HG03045 (cell line): ENCODE results near the gene ZNF236.
"Not testable (repeated sequence)": the region's sequence is repeated elsewhere in the genome, so short reads cannot be mapped to it uniquely, and the experiment has no call there.

ENCODE experiments used
- ATAC-seq: cut with Tn5 transposase; IDR thresholded peaks from one replicate; pipeline ENCODE4 v1.9.1; 2021; ENCODE audit warnings: mild to moderate bottlenecking, moderate library complexity; ENCODE audit not compliant: unreplicated experiment

Gene ZNF236

GRCh38 chr18:76985156-76985950 is 163.0 kb downstream of the ZNF236 start:
- ATAC-seq = no peak

- no peak for ATAC-seq
Observed at GRCh38 chr18:76985951-76986236, 163.5 kb downstream of the ZNF236 start.

GRCh38 chr18:76986406-76986805 is 164.0 kb downstream of the ZNF236 start:
- no peak for ATAC-seq

GRCh38 chr18:76988031-76988826 is 165.9 kb downstream of the ZNF236 start:
- no peak for ATAC-seq

- ATAC-seq = no peak
Observed at GRCh38 chr18:76988827-76989646, 166.7 kb downstream of the ZNF236 start.

DNA sequence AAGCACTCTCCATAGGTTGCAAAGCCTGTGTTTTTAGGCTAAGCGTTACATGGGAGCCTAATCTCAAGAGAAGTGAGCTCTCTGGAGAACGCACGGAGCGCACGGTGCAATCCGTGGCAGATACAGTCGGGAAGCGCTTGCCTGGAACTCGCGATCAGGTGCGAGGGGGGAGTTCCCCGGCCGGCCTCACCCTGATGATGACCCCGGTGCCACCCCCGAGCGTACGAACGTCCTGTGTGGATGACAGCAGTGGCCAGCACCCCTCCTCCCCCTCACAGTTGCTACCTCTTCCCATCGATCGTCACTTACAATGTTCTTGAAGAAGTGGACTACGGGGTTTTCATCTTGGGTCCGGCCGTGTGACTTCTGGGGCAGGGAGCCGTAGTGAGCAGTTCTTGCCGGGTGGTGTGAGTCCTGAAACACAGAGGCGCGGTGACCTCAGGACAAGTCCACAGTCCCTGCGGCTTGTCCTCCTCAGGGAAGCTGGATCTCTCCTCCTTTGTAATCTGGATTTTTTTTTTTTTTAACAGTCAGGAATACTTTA is 167.4 kb downstream of the ZNF236 start:
- no peak for ATAC-seq

DNA sequence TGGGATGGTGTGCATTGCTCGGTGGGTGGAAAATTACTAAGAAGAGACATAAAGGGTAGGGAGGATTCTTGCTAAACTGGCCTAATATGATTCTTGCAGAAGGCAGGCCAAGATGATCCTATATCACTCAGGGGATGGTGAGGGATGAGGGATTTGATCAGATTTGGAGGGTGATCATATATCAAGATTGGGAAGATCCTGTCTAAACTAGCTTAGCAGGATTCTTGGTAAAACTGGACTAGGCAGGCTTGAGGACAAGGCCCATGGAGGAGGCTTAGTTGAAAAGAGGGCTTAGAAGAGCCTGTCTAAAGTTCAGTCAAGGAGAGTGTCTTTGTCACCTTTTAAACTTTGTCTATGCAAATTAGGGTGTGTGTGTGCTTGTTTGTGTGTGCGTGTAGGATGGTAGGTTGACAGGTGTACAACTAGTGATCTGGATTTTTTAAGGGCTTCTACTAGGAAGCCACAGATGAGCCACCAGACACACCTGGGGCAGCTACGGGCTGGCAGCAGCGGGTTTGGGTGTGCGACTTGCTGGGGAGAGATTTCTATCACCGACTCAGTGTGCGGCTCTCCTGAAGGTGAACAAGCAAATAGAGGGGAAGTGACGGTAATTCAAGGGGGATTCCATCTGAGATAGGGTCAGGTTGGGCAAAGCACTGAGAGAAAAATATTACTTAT is 168.1 kb downstream of the ZNF236 start:
- ATAC-seq = not testable (repeated sequence)

DNA sequence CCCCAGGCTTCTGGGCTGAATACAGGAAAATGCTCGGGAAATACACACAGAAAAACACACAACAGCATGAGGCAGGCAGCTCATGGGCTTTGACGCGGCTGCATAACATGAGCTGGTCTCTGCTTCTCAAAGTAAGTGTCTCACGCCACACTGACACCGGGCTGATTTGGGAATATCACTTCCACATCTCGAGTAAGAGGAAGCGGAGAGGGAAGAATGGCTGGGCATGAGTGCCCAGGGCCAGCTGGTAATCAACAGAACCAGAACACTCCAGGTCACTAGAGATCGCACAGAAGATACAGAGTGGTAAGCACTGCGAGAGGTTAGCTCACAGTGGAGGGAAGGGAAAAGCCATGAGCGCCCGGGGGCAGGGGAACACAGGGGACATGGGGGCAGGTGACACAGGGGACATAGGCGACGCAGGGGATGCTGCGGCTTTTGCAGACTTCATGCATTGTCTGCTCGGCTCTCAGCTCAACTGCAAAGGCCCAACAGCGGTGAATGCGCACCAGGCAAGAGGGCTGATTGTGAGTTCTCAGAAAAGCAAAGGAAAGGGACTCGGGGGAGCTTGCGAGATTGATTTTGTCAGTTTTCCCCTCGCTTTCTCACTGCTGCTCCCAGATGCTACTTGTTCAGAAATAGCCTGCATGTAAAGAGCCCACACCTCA is 168.8 kb downstream of the ZNF236 start:
- ATAC-seq = no peak

- ATAC-seq = no peak
Observed at GRCh38 chr18:76992226-76993084, 170.1 kb downstream of the ZNF236 start.

DNA sequence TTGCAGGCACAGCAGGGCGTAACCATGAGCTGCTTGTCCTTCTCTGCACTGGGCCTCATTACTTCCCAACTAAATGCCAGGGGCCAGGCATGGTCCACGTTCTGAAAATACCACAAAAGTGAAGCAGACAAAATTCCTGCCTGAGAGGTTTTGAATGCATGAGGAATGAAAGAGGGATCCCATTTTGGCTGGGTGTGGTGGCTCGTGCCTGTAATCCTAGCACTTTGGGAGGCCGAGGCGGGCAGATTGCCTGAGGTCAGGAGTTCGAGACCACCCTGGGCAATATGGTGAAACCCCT is 170.7 kb downstream of the ZNF236 start:
- ATAC-seq = no peak

- no peak for ATAC-seq
Observed at GRCh38 chr18:76993573-76993972, 171.2 kb downstream of the ZNF236 start.

DNA sequence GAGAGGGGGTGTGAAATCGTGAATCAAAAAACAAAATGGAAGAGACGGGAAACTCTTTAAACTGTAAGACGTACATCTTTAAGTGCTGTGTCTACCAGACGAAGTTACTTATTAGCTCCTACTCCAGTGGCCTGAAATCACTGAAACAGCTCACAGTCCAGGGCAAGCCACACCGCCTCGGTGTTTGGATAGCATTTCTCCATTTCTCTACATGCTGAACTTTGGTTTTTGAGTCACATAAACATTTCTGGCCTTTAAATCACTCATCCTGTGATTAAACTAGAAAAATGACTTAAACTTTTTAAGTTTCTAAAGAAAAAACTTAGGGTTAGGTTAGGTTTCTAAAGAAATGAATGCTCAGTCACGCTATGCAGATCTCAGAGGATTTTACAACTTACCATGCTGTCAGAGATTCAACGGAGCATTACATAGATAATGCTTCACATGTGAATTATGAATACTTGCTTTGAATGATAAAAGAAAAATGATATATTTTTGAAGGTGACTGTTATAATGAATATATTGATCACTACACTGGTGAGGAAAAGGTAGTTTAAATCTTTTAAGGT is 171.8 kb downstream of the ZNF236 start:
- no peak for ATAC-seq

DNA sequence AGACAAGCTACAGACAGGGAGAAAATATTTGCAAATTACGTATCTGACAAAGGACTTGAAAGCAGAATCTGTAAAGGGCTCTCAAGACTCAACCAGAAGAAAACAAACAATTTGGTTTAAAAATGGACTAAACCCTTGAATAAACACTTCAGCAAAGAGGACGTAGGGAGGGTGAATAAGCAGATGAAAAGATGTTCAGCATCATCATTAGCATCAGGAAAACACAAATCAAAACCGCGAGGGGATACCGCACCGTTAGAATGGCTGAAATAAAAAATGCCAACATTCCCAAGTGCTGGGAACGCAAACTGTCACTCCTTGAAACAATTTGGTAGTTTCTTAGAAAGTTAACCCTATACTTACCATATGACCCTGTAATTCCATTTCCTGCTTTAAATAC is 173.5 kb downstream of the ZNF236 start:
- no peak for ATAC-seq

DNA sequence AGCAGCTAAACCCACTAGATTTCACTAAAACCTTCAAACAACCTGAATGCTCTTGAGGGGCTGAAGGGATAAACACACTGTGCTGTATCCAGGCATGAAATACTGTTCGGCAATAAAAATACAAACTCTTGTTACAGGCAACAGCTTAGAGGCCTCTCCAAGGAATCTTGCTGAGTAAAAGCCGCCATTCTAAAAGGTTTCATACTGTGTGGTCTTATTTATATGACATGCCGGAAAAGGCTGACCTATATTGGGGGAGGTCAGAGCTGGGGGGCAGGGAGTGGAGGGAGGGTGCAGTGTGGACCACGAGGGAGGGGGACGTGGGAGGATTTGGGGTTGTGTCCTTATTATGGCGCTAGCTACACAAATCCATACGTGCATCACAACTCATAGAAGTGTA is 174.1 kb downstream of the ZNF236 start:
- no peak for ATAC-seq

GRCh38 chr18:76997951-76998808 is 175.8 kb downstream of the ZNF236 start:
- ATAC-seq = no peak

DNA sequence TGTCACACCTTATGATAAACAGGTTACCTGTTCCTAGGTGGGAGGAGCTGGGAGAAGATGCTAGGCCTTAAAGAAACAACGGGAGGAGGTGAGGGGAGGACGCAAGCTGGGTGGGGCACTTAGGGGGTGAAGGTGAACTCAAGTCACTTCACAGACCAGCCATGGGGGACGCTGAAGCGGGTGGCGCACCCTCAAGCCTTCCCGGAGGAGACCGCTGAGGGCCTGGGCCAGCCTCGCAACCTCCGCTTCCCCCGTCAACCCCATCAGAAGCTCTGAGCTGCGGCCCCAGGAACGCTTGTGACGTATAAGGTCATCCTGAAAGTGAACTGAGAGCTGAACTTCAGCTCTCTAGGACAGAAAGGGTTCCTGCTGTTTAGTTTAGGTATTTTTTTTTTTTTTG is 176.7 kb downstream of the ZNF236 start:
- ATAC-seq = no peak

GRCh38 chr18:77000527-77000926 is 178.2 kb downstream of the ZNF236 start:
- ATAC-seq = no peak

- ATAC-seq = no peak
Observed at GRCh38 chr18:77001041-77001440, 178.7 kb downstream of the ZNF236 start.
